ENCODE measurements around the gene SEMA4G.
"Not testable (repeated sequence)": the region's sequence is repeated elsewhere in the genome, so short reads cannot be mapped to it uniquely, and the experiment has no call there.

SEMA4G gene

GRCh38 chr10:100968863-100969186, 479 bp upstream of the SEMA4G start:
- DNase-seq (ENCODE audit: extremely low spot score, insufficient read length, low read depth) (no peak), FAIRE-seq (no peak)

GRCh38 chr10:100970076-100970913, 991 bp downstream of the SEMA4G start:
- DNase-seq (ENCODE audit: extremely low spot score, insufficient read length, low read depth): no peak
- no peak for FAIRE-seq

GRCh38 chr10:100970914-100971811, 1.9 kb downstream of the SEMA4G start:
- FAIRE-seq (no peak), DNase-seq (ENCODE audit: extremely low spot score, insufficient read length, low read depth) (no peak)

GRCh38 chr10:100972115-100972903, 3.0 kb downstream of the SEMA4G start:
- DNase-seq (ENCODE audit: extremely low spot score, insufficient read length, low read depth): no peak
- no peak for FAIRE-seq

GRCh38 chr10:100972904-100973535, 3.7 kb downstream of the SEMA4G start:
- FAIRE-seq: no peak
- no peak for DNase-seq (ENCODE audit: extremely low spot score, insufficient read length, low read depth)

- not testable (repeated sequence) for FAIRE-seq; DNase-seq (ENCODE audit: extremely low spot score, insufficient read length, low read depth)
Measured at GRCh38 chr10:100975397-100975796, 6.1 kb downstream of the SEMA4G start.

- FAIRE-seq: no peak
- DNase-seq (ENCODE audit: extremely low spot score, insufficient read length, low read depth): no peak
Measured at GRCh38 chr10:100976906-100977305, 7.6 kb downstream of the SEMA4G start.

GRCh38 chr10:100977436-100977835, 8.1 kb downstream of the SEMA4G start:
- DNase-seq (ENCODE audit: extremely low spot score, insufficient read length, low read depth) (no peak), FAIRE-seq (no peak)

- FAIRE-seq (no peak), DNase-seq (ENCODE audit: extremely low spot score, insufficient read length, low read depth) (no peak)
Measured at GRCh38 chr10:100978121-100978900, 9.0 kb downstream of the SEMA4G start.

GRCh38 chr10:100978901-100979195, 9.5 kb downstream of the SEMA4G start:
- FAIRE-seq: no peak
- DNase-seq (ENCODE audit: extremely low spot score, insufficient read length, low read depth): no peak

GRCh38 chr10:100979791-100980272, 10.5 kb downstream of the SEMA4G start:
- FAIRE-seq (no peak), DNase-seq (ENCODE audit: extremely low spot score, insufficient read length, low read depth) (no peak)

- FAIRE-seq: no peak
- DNase-seq (ENCODE audit: extremely low spot score, insufficient read length, low read depth): no peak
Measured at GRCh38 chr10:100980311-100980710, 11.0 kb downstream of the SEMA4G start.

GRCh38 chr10:100980711-100981110, 11.4 kb downstream of the SEMA4G start:
- DNase-seq (ENCODE audit: extremely low spot score, insufficient read length, low read depth) (no peak), FAIRE-seq (no peak)

- DNase-seq (ENCODE audit: extremely low spot score, insufficient read length, low read depth) (no peak), FAIRE-seq (no peak)
Measured at GRCh38 chr10:100981178-100981772, 12.0 kb downstream of the SEMA4G start.

- DNase-seq (ENCODE audit: extremely low spot score, insufficient read length, low read depth) (no peak), FAIRE-seq (no peak)
Measured at GRCh38 chr10:100982916-100983830, 13.9 kb downstream of the SEMA4G start.

- DNase-seq (ENCODE audit: extremely low spot score, insufficient read length, low read depth) (no peak), FAIRE-seq (no peak)
Measured at GRCh38 chr10:100983868-100984671, 14.8 kb downstream of the SEMA4G start.

GRCh38 chr10:100984672-100985177, 15.4 kb downstream of the SEMA4G start:
- DNase-seq (ENCODE audit: extremely low spot score, insufficient read length, low read depth) (no peak), FAIRE-seq (no peak)

Measured in GM18507 (cell line).